T-helper 1 cell treated with Interleukin-12 subunit alpha and Interleukin-12 subunit beta and Interleukin-4 antibody, amounts not matched to agents 30 ng/mL and 1 ng/mL, for 36 hours (primary cell): ENCODE data around the gene BTN2A1. TPM values are rescaled to one million over a fixed set of nuclear protein-coding genes. Genes with fewer than 3 reads are reported as not detected.
"Not testable (repeated sequence)": the region's sequence is repeated elsewhere in the genome, so short reads cannot be mapped to it uniquely, and the experiment has no call there.

Experiments
- intact Hi-C: fragments of 100-400 bp; cut with micrococcal nuclease; formaldehyde crosslinking; loops from one replicate; pipeline ENCODE4 v1.15.1; 2024
- total RNA-seq: library from RNA; stranded (reverse); gene quantifications from 2 replicates; pipeline ENCODE4 v1.2.3, GENCODE V29; 2022

The BTN2A1 gene
- total RNA-seq, 1 donor from 2014 or later = 32.7 TPM

DNA sequence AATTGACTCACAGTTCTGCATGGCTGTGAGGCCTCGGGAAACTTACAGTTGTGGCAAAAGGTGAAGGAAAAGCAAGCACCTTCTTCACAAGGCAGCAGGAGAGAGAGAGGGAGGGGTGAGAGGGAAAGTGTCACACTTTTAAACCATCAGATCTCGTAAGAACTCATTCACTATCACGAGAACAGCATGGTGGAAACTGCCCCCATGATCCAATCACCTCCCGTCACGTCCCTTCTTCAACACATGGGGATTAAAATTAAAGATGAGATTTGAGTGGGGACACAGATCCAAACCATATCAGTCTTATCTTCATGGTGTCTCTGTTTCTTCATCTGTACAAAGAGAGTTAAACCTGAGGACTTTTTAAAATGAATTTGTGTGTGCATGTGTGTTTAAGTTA lies 28.6 kb downstream of the BTN2A1 start:
- intact Hi-C loops = no loop called here

DNA sequence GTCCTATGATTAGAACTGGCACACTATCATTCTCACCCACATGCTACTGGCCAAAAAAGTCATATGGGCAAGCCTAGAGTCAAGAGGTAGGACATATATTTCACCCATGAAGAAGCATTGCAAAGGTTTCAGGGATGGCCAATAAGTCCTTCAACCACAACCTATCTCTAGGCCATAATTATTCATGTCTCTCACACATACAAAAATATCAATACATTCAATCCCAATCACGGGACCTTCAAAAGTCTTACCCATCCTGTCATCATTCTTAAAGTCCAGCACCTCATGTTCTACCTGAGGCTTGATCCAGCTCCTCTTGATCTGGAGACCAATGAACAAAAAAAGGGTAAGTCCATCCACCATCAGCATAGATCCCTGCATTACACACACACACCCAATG lies 29.7 kb downstream of the BTN2A1 start:
- intact Hi-C loops = no loop called here

DNA sequence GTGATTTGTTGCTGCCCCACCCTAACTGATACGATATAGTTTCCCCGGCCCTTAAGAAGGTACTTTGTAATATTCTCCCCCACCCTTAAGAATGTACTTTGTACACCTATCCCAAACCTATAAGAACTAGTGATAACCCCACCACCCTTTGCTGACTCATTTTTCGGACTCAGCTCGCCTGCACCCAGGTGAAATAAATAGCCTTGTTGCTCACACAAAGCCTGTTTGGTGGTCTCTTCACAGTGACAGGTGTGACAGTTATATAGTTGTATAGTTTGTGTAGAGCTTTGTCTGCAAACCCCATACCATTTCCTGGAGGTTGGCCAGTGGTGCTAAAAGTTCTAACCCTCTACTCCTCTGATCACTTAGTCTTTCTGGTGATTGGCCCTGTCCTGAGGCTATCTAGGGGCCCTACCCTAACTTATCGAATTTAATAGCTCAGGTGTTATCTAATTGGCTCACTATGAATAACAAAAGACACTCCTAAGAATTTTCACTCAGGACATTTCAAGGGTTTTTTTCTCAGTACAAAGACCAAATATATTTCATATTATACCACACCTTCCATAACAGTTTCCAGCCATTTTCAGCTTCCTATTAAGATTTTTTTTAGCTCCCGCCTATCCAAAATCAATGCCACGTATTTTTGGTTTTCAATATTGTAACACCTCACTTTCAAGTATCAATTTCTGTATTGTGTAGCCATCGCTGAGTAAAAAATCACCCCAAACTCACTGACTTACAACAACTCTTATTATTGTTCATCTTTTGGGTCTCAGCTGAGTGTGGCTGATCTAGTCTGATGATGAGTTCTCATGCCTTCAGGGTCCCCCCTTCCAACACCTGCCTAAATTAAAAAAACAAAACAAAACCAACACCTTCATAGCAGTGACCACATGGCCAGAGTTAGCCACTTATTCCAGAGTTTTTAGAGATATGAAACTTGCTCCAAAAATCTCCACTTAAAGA lies 32.5 kb downstream of the BTN2A1 start:
- intact Hi-C loops = no loop called here

DNA sequence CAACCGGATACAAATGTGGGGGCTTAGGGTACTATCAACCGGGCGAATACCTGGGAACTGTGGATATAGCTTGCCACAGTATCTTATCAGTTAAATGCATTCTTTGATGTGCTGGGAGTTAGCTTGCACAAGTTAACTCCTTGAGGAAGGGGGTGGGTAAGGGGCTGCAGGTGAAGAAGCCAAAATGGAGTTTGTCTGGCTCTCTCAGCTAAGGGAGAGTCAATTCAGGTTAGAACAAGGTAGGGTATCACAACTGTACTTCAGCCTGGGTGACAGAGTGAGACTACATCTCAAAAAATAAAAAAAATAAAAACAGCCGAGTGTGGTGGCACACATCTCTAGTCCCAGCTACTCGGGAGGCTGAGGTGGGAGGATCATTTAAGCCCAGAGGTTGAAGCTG lies 33.8 kb downstream of the BTN2A1 start:
- intact Hi-C loops = no loop called here

DNA sequence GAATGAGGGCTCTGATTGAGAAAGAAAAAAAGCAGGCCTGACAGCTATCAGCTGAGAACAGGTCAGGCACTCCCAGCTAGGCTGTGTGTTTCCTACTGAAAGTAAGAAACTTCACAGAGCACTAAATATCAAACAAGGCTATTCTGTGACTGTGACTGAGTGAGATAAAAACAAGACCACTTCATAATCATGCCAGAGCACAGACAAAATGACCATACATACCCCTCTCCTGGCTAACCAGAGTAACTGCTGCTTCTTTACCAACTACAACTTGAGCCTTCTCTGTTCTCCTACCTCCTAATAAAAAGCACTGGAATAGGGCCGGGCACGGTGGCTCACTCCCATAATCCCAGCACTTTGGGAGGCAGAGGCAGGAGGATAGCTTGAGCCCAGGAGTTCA lies 35.5 kb downstream of the BTN2A1 start:
- intact Hi-C loops = loop anchor here (1.0 kb wide), 1 partner anchor 152 kb away; no protein-coding TSS in a partner anchor

DNA sequence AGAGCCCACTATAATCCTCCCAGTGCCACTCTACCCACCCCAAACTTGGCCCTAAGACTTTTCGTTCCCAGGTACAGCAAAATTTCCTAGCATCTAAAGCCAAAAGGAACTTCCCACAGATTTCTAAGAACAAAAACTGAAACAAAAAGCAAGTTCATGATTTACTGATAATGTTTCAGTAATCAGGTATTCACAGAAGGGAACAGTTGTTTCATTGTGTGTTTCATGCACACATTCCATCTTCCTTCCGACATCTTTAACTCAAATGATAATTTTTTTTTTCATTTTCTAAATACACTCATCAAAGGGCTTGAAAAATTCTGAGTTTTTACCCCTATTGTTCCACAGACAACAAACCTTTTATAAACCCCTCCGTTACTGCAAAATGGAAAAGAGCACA lies 36.4 kb downstream of the BTN2A1 start:
- intact Hi-C loops = no loop called here

DNA sequence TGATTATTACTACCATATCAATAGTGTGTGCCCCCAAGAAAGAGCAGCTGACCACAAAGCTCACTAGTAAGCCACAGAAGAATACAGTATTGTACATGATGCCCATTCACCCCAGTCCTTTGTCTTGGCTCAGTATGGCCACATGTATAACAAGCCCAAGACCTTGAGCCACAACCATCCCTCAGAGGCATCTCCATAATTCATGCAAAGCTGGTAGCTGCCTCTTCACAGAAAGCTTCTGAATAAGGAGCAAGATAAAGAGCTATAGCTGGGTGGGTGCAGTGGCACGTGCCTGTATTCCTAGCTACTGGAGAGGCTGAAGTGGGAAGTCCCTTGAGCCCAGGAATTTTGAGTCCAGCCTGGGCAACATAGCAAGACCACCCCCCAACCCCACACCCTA lies 37.5 kb downstream of the BTN2A1 start:
- intact Hi-C loops = no loop called here

DNA sequence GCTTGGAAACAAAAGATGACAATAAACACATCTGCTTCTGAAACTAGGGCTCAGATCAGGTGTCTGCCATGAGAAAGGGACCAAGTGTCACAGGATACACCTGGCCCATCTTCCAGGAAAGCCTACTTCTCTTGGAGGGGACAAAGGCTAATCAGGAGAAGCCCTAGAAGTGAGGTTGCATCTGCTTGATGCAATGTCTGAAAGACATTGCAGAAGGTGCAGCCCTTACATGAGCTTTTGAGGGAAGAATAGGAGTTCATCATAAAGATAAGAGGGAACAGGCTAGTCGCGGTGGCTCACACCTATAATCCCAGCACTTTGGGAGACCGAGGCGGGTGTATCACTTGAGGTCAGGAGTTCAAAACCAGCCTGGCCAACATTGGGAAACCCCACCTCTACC lies 39.9 kb downstream of the BTN2A1 start:
- intact Hi-C loops = no loop called here

DNA sequence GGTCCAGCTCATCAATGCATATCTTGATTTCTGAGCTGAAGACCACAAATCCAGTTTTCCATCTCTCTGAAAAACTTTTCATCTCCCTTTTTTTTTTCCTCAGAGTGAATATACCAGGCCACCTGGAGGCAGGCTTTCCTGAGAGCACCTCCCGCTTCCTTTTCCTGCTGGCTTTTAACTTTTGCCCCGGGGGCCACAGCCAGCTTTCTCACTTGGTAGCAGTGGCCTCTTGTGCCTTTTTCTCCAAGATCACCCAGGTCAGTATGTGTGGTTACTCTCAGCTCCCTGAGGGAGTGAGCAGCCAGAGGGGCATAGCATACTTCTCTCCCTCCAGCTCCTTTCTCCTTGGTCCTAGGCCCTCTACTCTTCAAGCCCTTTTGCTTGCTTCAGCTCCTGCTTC lies 42.3 kb downstream of the BTN2A1 start, which contains the start of gene BTN1A1:
BTN1A1 (plus strand) TSS at position 202 of the 400 bp plus-strand sequence. CDS start 984 bp downstream, outside the sequence.
- intact Hi-C loops = loop anchor here (2.0 kb wide), 1 partner anchor 21 kb away; no protein-coding TSS in a partner anchor

DNA sequence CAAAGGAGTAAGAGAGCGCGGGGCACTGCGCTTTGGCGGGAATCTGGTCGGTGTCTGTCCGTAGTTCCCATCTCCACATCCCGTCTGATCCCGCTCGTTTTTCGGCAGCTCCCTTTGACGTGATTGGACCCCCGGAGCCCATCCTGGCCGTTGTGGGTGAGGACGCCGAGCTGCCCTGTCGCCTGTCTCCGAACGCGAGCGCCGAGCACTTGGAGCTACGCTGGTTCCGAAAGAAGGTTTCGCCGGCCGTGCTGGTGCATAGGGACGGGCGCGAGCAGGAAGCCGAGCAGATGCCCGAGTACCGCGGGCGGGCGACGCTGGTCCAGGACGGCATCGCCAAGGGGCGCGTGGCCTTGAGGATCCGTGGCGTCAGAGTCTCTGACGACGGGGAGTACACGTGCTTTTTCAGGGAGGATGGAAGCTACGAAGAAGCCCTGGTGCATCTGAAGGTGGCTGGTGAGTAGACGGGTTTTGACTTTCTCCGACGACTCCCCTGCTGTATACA lies 43.8 kb downstream of the BTN2A1 start:
- intact Hi-C loops = loop anchor here (2.0 kb wide), 1 partner anchor 19 kb away; no protein-coding TSS in a partner anchor

DNA sequence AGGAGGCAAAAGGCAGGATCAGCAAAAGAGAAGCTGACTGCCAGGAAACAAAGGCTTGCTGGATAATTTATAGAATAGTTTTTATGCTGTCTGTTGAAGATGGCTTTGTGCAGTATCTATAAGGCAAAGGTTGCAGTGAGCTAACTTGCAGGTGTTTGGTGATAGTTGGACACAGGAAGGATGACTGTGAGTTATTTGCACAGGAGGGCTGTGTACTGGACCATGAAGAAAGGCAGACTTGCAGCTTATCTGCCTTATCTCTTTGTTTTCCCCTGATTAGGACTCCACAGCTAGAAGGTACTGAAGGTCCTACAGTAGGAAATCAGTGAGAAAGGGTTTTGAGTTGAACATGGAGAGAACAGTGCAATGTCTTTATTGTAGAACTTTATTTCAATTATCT lies 44.4 kb downstream of the BTN2A1 start:
- intact Hi-C loops = no loop called here

DNA sequence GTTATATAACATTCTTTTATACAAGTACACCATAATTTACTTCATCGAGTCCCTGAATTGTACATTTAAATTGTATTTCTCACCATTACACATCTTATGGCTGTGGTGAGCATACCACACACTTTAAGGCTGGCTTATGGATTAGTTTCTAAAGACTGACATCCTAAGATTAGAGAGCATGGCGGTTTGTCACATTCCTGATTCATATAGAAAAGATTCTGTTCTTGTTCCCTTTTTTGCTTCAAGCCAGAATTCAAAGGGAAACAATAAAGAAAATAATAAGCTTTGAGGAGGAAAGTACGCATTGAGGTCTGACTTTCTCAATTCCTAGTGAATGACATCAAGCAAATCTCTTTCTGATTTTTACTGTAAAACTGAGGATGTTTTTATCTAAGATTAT lies 44.9 kb downstream of the BTN2A1 start:
- intact Hi-C loops = no loop called here

DNA sequence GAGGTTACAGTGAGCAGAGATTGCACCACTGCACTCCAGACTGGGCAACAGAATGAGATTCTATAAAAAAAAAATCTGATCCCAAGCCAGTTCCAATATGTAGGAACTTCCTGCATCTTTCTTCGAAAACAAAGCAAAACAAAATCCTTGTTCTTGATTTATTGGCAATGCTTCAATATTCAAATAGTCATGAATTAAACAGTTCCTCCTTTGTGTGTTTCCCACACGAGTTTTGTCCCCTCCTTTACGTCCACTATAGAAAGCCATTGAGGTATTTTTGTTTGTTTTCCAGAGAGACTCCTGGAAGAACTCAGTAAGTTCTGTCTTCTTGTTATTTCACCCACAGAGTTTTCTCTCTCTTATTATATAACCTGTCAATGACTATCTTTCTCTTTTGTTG lies 49.9 kb downstream of the BTN2A1 start:
- intact Hi-C loops = no loop called here

DNA sequence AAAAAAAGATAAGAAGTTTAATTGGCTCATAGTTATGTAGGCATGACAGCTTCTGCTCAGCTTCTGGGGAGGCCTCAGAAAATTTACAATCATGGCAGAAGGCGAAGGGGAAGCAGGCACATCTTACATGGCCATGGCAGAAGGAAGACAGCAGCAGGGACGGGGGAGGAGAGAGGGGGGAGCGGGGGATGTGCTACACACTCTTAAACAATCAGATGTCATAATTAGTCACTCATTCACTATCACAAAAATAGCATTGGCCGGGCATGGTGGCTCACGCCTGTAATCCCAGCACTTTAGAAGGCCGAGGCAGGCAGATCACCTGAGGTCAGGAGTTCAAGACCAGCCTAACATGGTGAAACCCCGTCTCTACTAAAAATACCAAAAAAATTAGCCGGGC lies 53.3 kb downstream of the BTN2A1 start:
- intact Hi-C loops = not testable (repeated sequence)

DNA sequence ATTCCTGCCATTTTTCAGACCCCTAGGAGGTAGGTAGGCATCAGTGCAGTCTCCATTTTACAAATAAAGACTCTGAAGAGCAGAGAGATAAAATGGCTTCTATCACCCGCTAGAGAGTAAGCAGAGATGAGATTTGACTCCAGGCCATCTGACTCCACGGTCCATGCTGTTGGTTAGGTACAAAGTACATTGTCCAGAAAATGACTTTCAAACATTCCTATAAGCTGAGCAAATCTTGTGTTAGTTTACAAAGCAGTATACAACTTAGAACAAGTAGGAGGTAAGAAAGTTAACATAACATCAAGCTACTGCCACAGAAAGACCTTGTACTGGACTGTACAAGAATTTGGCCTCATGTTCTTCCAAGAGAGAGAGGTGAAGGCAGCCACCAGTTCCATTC lies 57.2 kb downstream of the BTN2A1 start:
- intact Hi-C loops = no loop called here

DNA sequence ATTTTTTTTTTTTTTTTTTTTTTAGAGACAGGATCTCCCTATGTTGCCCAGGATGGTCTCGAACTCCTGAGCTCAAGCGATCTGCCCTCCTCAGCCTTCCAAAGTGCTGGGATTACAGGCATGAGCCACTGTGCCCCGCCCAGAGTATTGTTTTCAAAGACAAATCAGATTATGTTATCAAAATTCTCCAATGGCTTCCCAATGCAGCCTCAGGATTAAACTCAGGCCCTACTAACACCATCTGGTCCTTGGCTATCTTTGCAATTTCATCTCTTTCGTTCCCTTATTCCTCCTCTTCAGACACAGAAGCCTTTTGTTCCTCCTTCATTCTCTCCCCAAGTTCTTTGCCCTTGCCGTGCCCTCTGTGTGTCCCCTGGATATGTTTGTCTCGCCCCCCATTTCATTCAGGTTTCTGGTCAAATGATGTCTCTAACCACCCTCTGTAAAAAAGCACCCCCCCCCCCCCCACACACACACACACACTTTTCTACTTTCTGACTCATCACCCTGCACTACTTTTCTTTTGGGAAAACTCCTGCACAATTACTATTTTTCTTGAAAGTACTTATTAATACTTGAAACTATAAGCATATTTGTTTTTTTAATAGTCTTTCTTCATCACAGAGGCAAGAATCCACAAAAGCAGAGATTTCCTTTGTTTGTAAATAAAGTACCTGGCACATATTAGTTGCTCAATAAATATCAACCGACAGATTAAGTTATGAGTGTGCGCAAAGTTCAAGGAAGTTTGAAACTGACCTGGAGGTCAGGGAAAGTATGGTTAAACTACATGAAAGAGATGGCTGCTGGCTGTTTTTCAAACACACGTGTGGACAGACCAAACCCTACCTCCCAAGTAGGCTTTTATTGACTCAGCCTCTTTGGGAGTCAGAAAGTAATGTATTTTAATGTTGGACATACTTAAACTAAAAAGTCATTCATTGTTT lies 59.0 kb downstream of the BTN2A1 start:
- intact Hi-C loops = no loop called here

Other genes with a start within 250 kb of the BTN2A1 start
- gene BTN3A2, start 92.8 kb upstream of the BTN2A1 start, total RNA-seq = 105 and 110 TPM in 2 replicates
- 33.4 and 34.4 TPM in 2 replicates for gene BTN2A2, start 74.8 kb upstream of the BTN2A1 start, total RNA-seq
- 100.0 and 101 TPM in 2 replicates for gene BTN3A1, start 55.7 kb upstream of the BTN2A1 start, total RNA-seq
- 63.7 and 66.4 TPM in 2 replicates for gene BTN3A3, start 17.5 kb upstream of the BTN2A1 start, total RNA-seq
- gene BTN1A1, start 42.3 kb downstream of the BTN2A1 start, total RNA-seq = not detected in 2 replicates
- 84.5 and 94.7 TPM in 2 replicates for gene HMGN4, start 80.4 kb downstream of the BTN2A1 start, total RNA-seq
- gene ABT1, start 139.0 kb downstream of the BTN2A1 start, total RNA-seq = 29.0 and 30.3 TPM in 2 replicates
- gene ZNF322, start 201.8 kb downstream of the BTN2A1 start, total RNA-seq = 9.1 and 12.1 TPM in 2 replicates